HUES64 (cell line): Measurements from ENCODE around the gene CXCL5. TPM values are rescaled to one million over a fixed set of nuclear protein-coding genes. Genes with fewer than 3 reads are reported as not detected.

Experiments used
- H3K27ac ChIP-seq: 2 replicates; pipeline ENCODE4 v1.7.0; 2013; ENCODE audit warnings: low read depth, low read length, inconsistent platforms
- H3K27me3 ChIP-seq: 2 replicates; pipeline ENCODE4 v1.6.1; 2013; ENCODE audit warnings: mild to moderate bottlenecking, low read length; ENCODE audit not compliant: insufficient read depth
- H3K36me3 ChIP-seq: 2 replicates; pipeline ENCODE4 v1.6.1; 2013; ENCODE audit warnings: mild to moderate bottlenecking, low read length; ENCODE audit not compliant: insufficient read depth
- H3K4me1 ChIP-seq: 2 replicates; pipeline ENCODE4 v1.6.1; 2013; ENCODE audit warnings: mild to moderate bottlenecking, low read length, moderate library complexity; ENCODE audit not compliant: insufficient read depth
- H3K4me3 ChIP-seq: 2 replicates; pipeline ENCODE4 v1.5.1; 2013; ENCODE audit warnings: mild to moderate bottlenecking, low read length, moderate library complexity
- H3K9ac ChIP-seq: 2 replicates; pipeline ENCODE4 v1.6.1; 2013; ENCODE audit warnings: mild to moderate bottlenecking, low read depth, low read length
- H3K9me3 ChIP-seq: 2 replicates; pipeline ENCODE4 v1.6.1; 2013; ENCODE audit warnings: low read depth, low read length; ENCODE audit not compliant: insufficient read depth
- WGBS: fragments of 150-250, 120-280 bp; methylation state at CpG from one replicate; pipeline ENCODE4 v1.1.7; 2013; ENCODE audit warnings: missing lambda C conversion rate; 5-methylcytosine and 5-hydroxymethylcytosine counted together
- polyA plus RNA-seq, 2 experiments: library from polyadenylated mRNA; stranded (reverse); fragments of 50-300 nt; gene quantifications; one replicate each; pipeline ENCODE4 v1.2.3, GENCODE V29; 2013

CXCL5 gene
- polyA plus RNA-seq (2013, experiment 1 of 2), result 5.4 TPM
- polyA plus RNA-seq (2013, experiment 2 of 2), result 5.2 TPM

GRCh38 chr4:73998040-73999011 is at the start of gene CXCL5:
TSS of gene CXCL5 (minus strand) at chr4:73998677. CDS start at chr4:73998581, 96 bp downstream.
- peak within 1 kb of the TSS; percentile 61 for H3K27ac ChIP-seq
- peak within 1 kb of the TSS; percentile 50 for H3K4me3 ChIP-seq
- no peaks in the 10 kb centered on the region for H3K9me3 ChIP-seq
- peaks cover 23% of the 10 kb centered on the region for H3K4me1 ChIP-seq
- 14% methylated on average over 43 of the region's 46 CpGs for WGBS
- H3K36me3 ChIP-seq, result no peaks in the 10 kb centered on the region
- peak within 1 kb of the TSS; percentile 70 for H3K9ac ChIP-seq
- H3K27me3 ChIP-seq, result peaks cover 16% of the 10 kb centered on the region

- no peaks in the 10 kb centered on the region for H3K27me3 ChIP-seq
- H3K4me1 ChIP-seq, result no peaks in the 10 kb centered on the region
- no peak overlapping the region for H3K4me3 ChIP-seq
- H3K27ac ChIP-seq, result no peak overlapping the region
- H3K9me3 ChIP-seq, result peaks cover 10% of the 10 kb centered on the region; the same call in 1 of the 2 replicates
- no CpG with 5 or more reads among the region's 1 CpG for WGBS
- H3K9ac ChIP-seq, result no peak overlapping the region
- no peaks in the 10 kb centered on the region for H3K36me3 ChIP-seq
These were observed 48.7 kb upstream of the CXCL5 start for GRCh38 chr4:74047152-74047551.

DNA sequence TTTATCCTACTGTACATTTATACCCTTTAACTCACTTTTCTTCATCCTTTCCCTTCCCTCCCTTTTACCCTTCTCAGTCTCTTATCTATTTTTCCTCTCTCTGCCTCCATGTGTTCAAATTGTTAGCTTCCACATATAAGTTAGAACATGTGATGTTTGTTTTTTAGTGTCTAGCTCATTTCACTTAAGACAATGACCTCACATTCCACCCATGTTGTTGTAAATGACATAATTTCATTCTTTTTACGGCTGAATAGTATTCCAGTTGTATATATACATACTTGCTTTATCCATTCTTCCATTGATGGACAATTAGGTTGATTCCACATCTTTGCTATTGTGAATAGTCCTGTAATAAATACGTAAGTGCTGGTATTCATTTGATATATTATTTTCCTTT is 47.3 kb upstream of the CXCL5 start:
- Histone ChIP-seq H3K9ac (no peak overlapping the region), H3K36me3 (no peaks in the 10 kb centered on the region), H3K4me1 (no peaks in the 10 kb centered on the region), H3K27me3 (no peaks in the 10 kb centered on the region), H3K4me3 (no peak overlapping the region), H3K27ac (no peak overlapping the region), H3K9me3 (peaks cover 10% of the 10 kb centered on the region; the same call in 1 of the 2 replicates)
- WGBS, result 100% methylated on average over 1 of the region's 2 CpGs

DNA sequence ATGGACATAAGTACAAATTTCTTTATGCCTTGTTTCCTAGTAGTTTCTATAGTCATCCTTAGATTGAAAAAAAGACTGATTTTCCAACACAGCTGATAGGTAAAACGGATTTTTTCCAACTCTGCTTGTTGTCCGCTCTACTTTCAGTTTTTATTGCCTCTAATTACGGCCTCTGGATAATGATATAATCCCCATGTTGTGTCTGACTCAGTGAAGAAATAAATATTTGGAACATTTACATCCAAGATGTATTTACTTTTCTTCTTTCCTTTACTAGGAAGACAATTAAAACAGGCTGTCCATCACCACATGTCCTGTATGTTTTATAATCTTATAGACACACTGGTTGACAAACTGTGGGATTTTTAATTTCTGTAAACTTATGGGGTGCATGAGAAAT is 46.8 kb upstream of the CXCL5 start:
- Histone ChIP-seq H3K9ac (no peak overlapping the region), H3K9me3 (peaks cover 10% of the 10 kb centered on the region; the same call in 1 of the 2 replicates), H3K4me1 (no peaks in the 10 kb centered on the region), H3K36me3 (no peaks in the 10 kb centered on the region), H3K27ac (no peak overlapping the region), H3K4me3 (no peak overlapping the region), H3K27me3 (peaks cover 3% of the 10 kb centered on the region; the same call in 1 of the 2 replicates)
- 92% methylated on average over 3 of the region's 3 CpGs for WGBS

- Histone ChIP-seq H3K4me1 (peaks cover 1% of the 10 kb centered on the region; the same call in 1 of the 2 replicates), H3K9ac (no peak overlapping the region), H3K27ac (no peak overlapping the region), H3K36me3 (no peaks in the 10 kb centered on the region), H3K4me3 (no peak overlapping the region), H3K9me3 (peaks cover 10% of the 10 kb centered on the region; the same call in 1 of the 2 replicates), H3K27me3 (peaks cover 8% of the 10 kb centered on the region; the same call in 1 of the 2 replicates)
- 85% methylated on average over 3 of the region's 3 CpGs for WGBS
These were observed 46.2 kb upstream of the CXCL5 start for GRCh38 chr4:74044677-74045076.

DNA sequence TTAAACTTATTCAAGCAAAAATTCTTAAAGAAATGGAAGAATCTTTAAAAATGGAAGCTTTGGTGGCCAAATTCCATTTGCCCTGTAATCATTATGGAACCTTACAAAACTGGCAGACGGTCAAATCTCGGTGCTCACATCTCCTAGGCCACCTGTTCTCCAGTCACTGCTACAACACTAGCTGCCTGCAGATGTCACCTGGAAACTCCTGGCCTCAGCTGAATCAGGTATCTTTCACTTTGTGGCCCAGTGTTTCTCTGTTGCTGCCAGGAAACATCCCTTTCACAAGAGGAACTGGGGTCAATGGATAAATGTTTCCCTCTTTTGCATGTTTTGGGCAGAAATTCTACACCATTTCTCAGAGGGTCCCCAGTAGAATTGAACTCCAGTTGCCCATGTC is 44.2 kb upstream of the CXCL5 start:
- Histone ChIP-seq H3K9me3 (peaks cover 10% of the 10 kb centered on the region; the same call in 1 of the 2 replicates), H3K4me3 (no peak overlapping the region), H3K4me1 (peaks cover 9% of the 10 kb centered on the region), H3K36me3 (no peaks in the 10 kb centered on the region), H3K9ac (no peak overlapping the region), H3K27ac (no peak overlapping the region), H3K27me3 (peaks cover 18% of the 10 kb centered on the region; the same call in 1 of the 2 replicates)
- 90% methylated on average over 2 of the region's 2 CpGs for WGBS

GRCh38 chr4:74041418-74041817 is 42.9 kb upstream of the CXCL5 start:
- 67% methylated on average over 1 of the region's 1 CpG for WGBS
- no peak overlapping the region for H3K4me3 ChIP-seq
- peaks cover 18% of the 10 kb centered on the region for H3K4me1 ChIP-seq
- no peak overlapping the region for H3K9ac ChIP-seq
- H3K9me3 ChIP-seq, result no peaks in the 10 kb centered on the region
- peaks cover 22% of the 10 kb centered on the region; the same call in 1 of the 2 replicates for H3K27me3 ChIP-seq
- no peak overlapping the region for H3K27ac ChIP-seq
- H3K36me3 ChIP-seq, result no peaks in the 10 kb centered on the region

DNA sequence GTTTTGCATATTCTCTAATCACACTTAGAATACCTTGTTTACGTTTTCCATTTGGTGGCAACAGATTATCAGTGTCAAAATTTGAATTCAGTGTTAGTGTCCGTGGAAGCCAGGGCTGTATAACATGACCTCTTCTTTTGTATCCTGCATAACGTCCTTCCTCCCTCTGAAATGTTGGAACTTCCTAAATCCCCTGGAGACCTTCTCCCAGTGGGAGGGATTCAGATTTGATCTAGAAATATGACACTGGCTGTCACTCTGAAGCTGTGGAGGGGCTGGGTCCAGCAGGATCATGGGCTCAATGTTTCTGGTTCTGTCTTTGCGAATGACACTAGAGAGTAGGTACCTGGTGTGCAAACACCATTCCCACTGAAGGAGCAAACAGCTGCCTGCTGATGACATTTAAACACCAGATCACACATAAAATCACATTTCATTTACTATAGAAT is 40.9 kb upstream of the CXCL5 start:
- H3K27me3 ChIP-seq, result peaks cover 22% of the 10 kb centered on the region; the same call in 1 of the 2 replicates
- H3K9me3 ChIP-seq, result no peaks in the 10 kb centered on the region
- WGBS, result 43% methylated on average over 4 of the region's 4 CpGs
- H3K9ac ChIP-seq, result no peak overlapping the region
- H3K4me1 ChIP-seq, result peaks cover 18% of the 10 kb centered on the region
- H3K27ac ChIP-seq, result no peak overlapping the region
- H3K36me3 ChIP-seq, result no peaks in the 10 kb centered on the region
- peak overlapping the region; percentile 83 for H3K4me3 ChIP-seq

DNA sequence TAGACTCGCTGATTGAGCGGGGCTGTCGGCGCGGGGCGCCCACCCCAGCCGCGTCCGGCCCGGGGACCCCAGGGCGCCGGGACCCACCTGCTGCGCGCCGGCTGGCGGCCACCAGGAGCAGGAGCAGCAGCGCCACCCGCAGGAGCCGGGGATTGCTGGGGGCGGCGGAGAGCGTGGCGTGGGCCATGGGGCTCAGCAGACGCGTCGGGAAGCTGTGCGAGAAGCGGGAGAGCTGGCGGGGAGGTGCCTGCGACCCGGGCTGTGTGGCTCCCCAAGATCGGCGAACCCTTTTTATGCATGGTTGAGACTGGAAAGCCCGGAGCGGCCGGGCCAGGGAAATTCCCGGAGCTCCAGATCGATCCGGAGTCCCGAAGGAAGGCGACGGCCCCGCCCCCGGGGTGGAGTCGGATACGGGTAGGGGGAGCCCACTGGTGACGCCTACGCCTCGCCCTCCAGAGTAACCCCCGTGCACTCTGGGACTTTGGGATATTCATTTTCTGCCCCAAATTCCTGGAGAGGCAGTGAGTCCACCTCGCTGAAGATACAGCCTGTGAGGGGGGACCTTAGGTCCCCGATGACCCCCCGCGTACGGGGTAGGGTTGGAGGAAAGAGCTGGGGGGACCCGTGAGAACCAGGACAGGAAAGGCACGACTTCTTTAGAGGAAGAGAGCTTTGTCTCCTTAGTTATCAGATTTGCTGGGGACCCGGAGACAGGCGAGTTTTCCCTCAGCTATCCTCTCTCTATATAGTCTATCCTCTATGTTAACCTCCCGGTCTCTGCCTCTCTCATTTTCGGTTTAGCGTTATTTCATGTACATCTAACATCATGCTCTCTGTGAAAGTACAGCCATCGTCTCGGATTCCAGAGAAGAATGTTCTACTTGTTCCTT is 40.2 kb upstream of the CXCL5 start, which contains the start of gene CXCL3:
CXCL3 (minus strand) TSS at position 265 of the 890 bp plus-strand sequence; CDS start at position 187, 78 bp downstream.
- Histone ChIP-seq H3K27ac (no peak within 1 kb of the TSS), H3K27me3 (peaks cover 22% of the 10 kb centered on the region; the same call in 1 of the 2 replicates), H3K36me3 (no peaks in the 10 kb centered on the region), H3K4me3 (peak within 1 kb of the TSS; percentile 83), H3K9me3 (no peaks in the 10 kb centered on the region), H3K9ac (peak within 1 kb of the TSS; percentile 62), H3K4me1 (peaks cover 18% of the 10 kb centered on the region)
- 3% methylated on average over 57 of the region's 64 CpGs for WGBS

- whole genome bisulfite sequencing, result 4% methylated on average over 17 of the region's 17 CpGs
- H3K27ac ChIP-seq, result no peak overlapping the region
- peak overlapping the region; percentile 83 for H3K4me3 ChIP-seq
- H3K9ac ChIP-seq, result peak overlapping the region; percentile 62
- no peaks in the 10 kb centered on the region for H3K36me3 ChIP-seq
- peaks cover 18% of the 10 kb centered on the region for H3K4me1 ChIP-seq
- peaks cover 22% of the 10 kb centered on the region; the same call in 1 of the 2 replicates for H3K27me3 ChIP-seq
- no peaks in the 10 kb centered on the region for H3K9me3 ChIP-seq
These were observed 39.6 kb upstream of the CXCL5 start for GRCh38 chr4:74038086-74038424.
